HFF-Myc (cell line): ENCODE data around the gene MALAT1.

ENCODE experiments used
- DNase-seq: peaks from one replicate; pipeline ENCODE4 v3.0.0-alpha.2; 2011; ENCODE audit warnings: low read depth; ENCODE audit errors: extremely low read depth
- H3K4me3 ChIP-seq: replicated peaks from 2 replicates; pipeline ENCODE4 v1.5.1; 2011; ENCODE audit warnings: low read depth, mild to moderate bottlenecking, control low read depth, low read length
- CTCF ChIP-seq: IDR thresholded peaks from 2 replicates; pipeline ENCODE4 v1.5.1; 2012; ENCODE audit warnings: mild to moderate bottlenecking, low read depth, low read length, control low read depth; ENCODE audit errors: missing control alignments

Gene MALAT1

DNA sequence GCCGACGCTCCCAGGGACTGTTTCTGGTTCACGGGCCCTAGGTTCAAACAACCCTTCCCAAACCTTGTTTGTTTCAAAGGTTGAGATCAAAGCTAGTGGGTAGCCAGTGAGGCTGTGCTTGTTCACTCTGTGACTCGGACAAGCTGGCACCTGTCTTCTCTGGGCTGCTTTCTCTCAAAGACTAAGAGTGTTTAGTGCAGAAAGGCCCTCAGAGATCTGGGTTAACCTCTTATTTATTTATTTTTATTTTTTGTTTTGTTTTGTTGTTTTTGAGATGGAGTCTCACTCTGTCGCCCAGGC is 13.0 kb upstream of the MALAT1 start:
- TF ChIP-seq CTCF, result no peak
- no peak for DNase-seq
- no peak overlapping the region for H3K4me3 ChIP-seq

GRCh38 chr11:65486570-65487466 is 12.0 kb upstream of the MALAT1 start:
- no peak for TF ChIP-seq CTCF
- H3K4me3 ChIP-seq, result peak overlapping the region; percentile 8; the same call in 1 of the 2 replicates
- no peak for DNase-seq

GRCh38 chr11:65487467-65488272 is 11.2 kb upstream of the MALAT1 start:
- H3K4me3 ChIP-seq, result peak overlapping the region; percentile 6; the same call in 1 of the 2 replicates
- TF ChIP-seq CTCF, result no peak
- DNase-seq, result peak; percentile 100

- H3K4me3 ChIP-seq, result peak overlapping the region; percentile 6; the same call in 1 of the 2 replicates
- TF ChIP-seq CTCF, result no peak
- DNase-seq, result no peak
These were observed 10.4 kb upstream of the MALAT1 start for GRCh38 chr11:65488273-65489034.

DNA sequence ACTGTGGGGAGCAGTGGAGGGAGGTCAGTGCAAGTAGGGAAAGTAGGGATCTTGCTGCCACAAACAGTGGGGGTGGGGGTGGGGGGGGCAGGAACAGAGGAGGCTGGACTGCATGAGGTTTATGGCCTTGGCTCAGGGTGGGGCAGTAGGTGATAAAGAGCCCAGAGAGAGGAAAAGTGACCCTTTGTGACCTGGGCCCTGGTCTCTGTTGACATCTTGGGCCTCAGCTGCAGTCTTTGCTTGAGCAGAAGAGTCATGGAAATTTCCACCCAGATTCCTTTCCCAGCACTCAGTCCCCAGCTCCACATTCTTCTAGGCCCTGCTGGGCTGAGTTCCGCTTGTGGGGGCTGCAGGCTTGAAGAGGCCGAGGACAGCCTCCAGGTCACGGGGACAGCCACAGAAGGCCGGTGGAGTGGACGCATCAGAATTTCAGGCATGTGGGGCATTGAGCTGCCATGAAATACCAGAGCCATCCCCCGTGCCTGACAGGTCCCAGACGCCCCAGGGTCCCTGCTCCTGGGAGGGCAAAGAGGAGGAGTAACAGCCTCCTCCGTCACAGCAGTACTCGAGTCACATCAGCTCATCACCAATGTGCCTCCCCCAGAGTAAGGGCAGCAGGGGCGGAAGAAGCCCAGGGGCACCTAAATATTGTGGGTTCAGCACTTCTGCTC is 9.7 kb upstream of the MALAT1 start:
- no peak for DNase-seq
- no peak overlapping the region for H3K4me3 ChIP-seq
- no peak for TF ChIP-seq CTCF

DNA sequence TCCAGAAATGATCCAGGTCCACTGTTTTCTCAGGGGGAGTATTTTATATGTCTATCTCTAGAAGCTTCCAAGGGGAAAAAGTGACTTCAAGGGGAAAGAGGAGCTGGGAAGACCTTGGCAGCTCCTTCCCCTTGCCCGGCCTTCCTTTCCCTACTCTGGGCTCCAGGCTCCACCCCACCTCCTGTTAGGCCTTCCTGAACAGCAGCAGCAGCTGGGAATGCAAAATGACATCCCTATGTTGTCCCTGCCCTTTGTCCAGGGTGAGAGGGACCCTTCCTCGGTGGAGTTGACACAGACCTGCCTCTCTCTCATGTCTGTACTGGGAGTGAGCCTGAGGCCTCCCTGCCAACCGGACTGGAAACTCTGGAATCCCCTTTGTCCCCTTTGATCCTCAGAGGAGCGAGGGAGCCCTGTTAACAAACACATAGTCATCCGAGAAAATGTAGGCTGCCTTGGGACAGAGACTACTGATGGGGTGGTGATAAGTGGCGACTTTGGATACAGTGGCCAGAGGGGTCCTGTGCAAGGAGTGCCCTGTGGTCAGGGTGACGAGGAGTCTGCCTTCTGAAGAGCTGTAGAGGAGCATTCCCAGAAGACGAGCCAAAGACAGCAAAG is 9.0 kb upstream of the MALAT1 start:
- DNase-seq, result no peak
- no peak for TF ChIP-seq CTCF
- no peak overlapping the region for H3K4me3 ChIP-seq
